ENCODE measurements around the gene TRIM5.
"Not testable (repeated sequence)": the region's sequence is repeated elsewhere in the genome, so short reads cannot be mapped to it uniquely, and the experiment has no call there.

The TRIM5 gene

DNA sequence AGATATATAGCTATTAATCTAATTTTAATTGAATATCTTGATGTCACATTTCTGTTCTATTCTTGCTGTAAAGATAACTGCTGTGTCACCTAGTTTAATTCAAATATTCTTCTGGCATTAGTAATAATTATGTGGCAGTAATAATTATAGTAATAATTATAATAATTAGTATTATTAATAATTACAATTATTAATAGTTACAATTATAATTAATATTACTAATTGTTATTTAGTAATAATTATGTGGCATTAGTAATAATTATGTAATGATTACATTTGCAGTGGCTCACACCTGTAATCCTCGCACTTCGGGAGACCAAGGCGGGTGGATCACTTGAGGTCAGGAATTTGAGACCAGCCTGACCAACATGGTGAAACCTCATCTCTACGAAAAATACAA is 1.6 kb upstream of the TRIM5 start:
- DNase-seq, result no peak

DNA sequence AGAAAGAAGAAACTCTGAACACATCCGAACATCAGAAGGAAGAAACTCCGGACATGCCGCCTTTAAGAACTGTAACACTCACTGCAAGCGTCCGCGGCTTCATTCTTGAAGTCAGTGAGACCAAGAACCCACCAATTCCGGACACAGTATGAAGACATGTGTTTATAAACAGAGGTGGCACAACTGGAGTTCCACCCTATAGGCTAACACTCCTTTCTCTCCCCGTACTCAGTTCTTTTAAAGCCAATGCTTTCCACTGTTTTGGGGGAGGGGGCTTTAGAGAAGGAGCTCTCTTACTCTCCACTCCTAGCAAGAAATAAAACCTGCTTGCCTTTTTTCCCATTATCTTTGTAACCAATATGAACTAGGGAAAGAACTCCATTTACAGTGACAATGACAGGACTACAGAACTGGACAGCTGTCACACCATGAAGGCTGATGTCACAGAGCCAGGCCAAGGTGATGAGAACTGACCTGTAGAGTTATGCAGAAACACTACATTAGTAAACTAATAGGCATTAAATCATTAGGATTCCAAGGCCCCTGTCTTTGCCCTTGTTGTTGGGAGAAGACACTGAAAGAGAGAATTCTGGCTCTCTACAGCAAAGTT is 733 bp downstream of the TRIM5 start:
- DNase-seq, result no peak

DNA sequence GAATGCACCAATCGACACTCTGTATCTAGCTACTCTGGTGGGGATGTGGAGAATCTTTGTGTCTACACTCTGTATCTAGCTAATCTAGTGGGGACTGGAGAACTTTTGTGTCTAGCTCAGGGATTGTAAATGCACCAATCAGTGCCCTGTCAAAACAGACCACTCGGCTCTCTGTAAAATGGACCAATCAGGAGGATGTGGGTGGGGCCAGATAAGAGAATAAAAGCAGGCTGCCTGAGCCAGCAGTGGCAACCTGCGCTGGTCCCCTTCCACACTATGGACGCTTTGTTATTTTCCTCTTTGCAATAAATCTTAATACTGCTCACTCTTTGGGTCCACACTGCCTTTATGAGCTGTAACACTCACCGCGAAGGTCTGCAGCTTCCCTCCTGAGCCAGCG is 1.3 kb downstream of the TRIM5 start:
- not testable (repeated sequence) for DNase-seq

DNA sequence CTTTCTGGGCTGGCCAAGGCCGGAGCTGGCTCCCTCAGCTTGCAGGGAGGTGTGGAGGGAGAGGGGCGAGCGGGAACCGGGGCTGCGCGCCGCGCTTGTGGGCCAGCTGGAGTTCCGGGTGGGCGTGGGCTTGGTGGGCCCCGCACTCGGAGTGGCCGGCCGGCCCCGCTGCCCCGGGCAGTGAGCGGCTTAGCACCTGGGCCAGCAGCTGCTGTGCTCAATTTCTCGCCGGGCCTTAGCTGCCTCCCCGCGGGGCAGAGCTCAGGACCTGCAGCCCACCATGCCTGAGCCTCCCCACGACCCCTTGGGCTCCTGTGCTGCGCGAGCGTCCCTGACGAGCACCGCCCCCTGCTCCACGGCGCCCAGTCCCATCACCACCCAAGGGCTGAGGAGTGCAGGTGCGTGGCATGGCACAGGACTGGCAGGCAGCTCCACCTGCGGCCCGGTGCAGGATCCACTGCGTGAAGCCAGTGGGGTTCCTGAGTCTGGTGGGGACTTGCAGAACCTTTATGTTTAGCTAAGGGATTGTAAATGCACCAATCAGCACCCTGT is 1.9 kb downstream of the TRIM5 start:
- DNase-seq, result not testable (repeated sequence)

DNA sequence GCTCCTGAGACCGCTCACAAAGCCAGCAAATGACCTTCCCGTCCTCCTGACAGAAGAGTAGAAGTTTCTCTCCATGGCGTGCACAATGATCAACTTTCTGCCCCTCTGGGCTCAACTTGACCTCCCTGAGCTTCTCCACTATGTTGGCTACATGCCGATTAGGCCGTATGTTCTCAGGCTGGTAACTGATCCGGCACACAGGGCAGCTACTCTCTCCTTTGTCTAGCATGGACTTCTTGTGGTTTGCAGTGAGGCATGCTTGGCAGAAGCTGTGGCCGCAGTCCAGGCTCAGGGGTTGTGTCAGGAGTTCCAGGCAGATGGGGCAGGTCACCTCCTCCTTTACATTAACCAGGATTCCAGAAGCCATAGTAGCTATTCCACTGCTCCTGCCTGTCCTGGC is 5.1 kb downstream of the TRIM5 start:
- no peak for DNase-seq

DNA sequence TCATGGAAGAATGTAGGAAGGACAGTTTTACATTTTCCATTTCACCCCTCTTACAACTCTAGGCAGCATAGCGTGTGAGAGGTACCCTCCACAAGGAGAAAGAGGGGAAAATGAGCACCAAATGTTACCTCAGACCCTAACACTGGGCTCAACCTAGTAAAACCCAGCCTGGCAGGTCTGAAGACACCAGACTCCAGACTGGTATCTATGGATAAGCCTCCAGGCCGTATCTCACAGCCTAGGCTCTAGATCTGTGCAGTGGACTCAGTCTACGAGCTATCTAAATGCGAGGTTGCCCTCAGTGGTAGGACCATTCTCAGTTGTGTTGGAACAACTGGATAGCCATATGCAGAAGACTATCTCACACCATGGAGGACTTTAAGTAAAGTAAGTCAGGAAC is 10.5 kb downstream of the TRIM5 start:
- no peak for DNase-seq

DNA sequence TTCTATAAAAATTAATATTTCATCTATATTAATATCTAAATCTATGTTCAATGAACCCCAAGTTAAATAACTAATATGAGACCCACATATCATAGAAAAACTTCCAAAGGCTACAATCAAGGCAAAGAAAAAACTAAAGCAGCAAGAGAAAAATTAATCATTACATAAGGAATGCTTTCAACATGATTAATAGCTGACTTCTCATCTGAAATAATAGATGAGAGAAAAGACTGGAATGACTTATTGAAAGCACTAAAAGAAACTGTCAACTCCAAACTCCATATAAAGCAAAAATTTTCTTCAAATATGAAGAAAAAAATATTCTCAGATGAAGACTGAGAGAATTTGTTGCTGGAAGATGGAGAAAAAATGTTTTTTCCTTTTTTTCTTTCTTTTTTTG is 13.0 kb downstream of the TRIM5 start:
- DNase-seq, result no peak

DNA sequence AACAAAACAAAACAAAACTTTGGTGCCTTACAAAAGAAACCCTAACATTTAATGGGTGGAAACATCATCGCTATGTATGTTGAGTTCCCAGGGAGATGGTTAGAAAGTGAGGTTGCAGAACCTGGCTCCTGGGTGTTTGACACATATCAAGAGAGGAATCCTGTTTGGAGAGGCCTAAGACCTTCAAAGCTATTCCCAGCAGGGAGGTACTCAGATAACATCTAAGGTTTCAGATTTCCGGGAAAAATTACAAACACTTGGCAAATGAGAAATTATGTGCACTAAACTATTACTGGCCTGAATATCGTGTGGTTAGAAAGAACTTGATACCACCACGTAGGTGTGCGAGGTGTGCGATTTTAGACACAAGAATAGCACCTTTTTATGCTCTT is 18.5 kb downstream of the TRIM5 start:
- DNase-seq, result no peak

DNA sequence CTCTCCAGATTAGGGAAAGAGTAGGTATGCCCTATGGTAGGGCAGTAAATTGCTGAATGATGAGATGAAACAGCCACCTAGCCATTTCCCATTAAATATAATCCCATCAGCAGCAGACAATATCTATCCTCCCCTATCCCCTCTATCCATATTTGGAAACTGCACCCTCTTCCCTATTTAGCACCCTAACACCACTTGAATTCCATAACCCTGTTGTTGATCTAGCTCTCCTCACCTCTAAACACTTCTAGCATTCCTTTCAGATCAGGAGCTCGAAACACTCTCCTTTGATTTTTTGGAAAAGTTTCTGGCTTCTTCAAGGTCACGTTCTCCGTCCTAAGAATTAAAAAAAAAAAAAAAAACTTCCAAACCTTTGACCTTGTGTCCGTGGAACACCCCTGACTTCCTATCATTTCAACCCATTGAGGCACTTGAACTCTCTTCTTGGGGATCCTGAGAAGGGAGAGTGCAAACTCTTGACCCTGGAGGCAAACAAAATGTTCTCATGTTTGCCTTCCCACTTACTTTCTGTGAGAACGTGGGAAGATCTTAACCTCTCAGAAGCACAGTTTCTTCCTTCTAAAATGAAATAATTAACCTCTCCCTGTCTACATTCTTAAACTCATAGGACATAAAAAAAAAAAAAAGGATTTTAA is 19.0 kb downstream of the TRIM5 start:
- no peak for DNase-seq

DNA sequence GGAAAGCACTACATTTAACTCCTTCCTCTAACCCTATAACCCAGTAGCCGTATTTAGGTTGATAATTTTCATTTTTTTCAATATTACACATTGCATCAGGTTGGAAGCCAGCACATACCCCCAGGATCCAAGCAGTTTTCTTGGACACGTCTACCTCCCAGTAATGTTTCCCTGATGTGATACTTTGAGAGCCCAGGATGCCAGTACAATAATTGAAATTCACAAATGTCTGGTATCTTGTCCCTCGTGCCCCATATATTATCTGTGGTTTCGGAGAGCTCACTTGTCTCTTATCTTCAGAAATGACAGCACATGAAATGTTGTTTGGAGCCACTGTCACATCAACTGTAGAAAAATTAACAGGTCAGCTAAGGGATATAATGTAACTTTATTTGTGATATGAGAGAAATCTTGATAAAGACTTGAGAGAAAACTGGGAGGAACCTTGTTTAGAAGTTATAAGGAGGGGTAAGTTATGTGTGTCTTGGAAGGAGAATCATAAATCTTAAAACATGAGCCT is 19.8 kb downstream of the TRIM5 start:
- DNase-seq, result no peak

DNA sequence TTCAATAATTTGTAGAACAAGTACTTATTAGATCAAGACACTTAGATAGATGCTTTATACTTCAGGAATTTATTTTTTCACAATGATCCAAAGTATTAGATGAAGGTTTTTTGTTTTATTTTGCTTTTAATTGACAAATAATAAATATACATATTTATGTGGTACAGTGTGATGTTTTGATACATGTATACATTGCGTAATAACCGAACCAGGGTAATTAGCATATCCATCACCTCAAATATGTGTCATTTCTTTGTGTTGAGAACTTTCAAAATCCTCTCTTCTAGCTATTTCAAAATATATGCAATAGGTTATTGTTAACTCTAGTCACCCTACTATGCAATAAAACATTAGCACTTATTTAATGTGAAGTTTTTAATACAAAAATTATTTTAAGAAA is 21.4 kb downstream of the TRIM5 start:
- DNase-seq, result no peak

DNA sequence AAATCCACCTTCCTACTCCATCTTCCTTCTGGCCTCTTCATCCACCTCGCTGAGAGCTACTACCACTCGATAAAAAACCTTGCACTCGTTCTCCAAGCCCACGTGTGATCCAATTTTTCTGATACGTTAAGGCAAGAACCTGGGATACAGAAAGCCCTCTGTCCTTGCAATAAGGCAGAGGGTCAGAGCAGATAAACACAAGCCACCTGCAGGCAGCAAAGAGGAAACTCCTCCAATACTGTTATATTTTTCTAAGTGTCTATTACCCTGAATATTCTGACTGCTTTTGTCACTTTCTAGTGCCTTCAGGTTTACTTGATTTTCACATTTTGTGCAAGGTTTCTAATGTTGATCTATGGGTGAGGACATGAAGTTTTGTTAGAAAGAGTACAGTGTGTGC is 26.6 kb downstream of the TRIM5 start:
- DNase-seq, result no peak

DNA sequence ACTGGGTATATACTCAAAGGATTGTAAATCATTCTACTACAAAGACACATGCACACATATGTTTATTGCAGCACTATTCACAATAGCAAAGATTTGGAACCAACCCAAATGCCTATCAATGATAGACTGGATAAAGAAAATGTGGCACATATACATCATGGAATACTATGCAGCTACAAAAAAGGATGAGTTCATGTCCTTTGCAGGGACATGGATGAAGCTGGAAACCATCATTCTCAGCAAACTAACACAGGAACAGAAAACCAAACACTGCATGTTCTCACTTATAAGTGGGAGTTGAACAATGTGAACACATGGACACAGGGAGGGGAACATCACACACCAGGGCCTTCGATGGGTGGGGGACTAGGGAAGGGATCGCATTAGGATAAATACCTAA is 27.9 kb downstream of the TRIM5 start:
- not testable (repeated sequence) for DNase-seq

DNA sequence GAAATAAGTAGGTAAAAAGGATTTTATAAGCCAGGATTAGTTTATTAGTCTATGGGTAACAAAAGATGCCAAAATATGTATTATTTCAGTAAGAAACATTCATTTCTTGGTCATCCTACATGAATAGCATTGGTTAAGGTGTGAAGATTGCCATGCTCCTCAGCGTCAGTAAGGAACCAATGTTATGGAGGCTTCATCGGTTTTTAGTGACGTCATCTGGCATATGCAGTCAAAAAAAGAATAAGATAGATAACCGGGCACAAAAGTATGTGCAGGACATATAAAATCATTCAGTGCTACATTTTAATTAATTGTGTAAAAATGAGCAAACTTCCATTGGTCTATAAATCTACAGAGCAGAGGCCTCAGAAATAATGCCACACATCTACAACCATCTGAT is 29.4 kb downstream of the TRIM5 start:
- DNase-seq, result no peak

DNA sequence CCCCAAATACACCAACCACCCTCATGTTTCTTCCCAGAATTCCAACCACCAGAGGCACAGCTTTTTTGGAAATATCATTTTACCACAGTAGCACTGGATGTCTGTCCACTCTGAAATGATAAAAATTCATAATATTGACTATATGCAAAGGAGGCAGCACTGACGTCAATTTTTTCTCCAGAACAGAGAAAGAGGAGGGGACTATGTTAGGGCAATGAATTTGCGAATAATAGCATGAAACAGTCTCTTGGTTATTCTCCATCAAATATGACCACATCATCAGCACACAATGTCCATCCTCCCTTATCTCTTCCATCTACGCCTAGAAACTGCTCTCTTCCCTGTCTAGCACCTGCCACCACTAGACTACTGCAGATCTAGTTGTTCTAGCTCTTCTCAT is 38.7 kb downstream of the TRIM5 start:
- DNase-seq, result no peak

DNA sequence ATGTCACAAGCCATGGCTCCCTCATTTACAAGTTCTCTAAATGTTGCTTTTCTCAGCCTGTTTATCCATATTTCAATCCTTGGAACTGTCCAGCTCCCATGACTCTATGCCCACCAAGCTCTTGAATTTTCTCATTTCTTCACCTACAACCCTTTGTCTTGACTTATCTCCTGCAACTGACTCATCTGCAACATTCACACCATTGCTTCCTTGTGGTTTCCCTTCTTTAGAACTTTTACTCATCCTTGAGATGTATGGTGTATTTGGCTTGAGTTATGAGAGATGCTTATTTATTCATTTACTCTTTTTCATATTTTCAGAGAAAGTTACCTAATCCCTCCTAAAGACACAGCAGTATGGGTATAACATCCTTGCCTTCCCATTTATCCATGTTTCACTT is 41.3 kb downstream of the TRIM5 start:
- DNase-seq, result no peak

DNA sequence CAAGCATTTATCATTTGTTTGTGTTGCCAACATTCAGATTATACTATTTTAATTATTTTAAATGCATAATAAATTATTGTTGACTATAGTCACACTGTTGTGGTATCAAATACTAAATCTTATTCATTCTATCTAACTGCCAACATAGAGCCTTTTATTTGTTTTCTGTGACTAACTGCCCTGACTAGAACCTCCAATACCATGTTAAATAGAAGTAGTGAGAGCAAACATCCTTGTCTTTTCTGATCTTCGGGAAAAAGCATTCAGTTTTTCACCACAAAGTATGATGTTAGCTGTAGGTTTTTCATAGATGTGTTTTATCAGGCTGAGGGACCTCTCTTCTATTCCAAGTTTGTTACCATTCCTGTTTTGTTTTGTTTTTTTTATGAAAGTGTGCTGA is 44.9 kb downstream of the TRIM5 start:
- DNase-seq, result no peak

DNA sequence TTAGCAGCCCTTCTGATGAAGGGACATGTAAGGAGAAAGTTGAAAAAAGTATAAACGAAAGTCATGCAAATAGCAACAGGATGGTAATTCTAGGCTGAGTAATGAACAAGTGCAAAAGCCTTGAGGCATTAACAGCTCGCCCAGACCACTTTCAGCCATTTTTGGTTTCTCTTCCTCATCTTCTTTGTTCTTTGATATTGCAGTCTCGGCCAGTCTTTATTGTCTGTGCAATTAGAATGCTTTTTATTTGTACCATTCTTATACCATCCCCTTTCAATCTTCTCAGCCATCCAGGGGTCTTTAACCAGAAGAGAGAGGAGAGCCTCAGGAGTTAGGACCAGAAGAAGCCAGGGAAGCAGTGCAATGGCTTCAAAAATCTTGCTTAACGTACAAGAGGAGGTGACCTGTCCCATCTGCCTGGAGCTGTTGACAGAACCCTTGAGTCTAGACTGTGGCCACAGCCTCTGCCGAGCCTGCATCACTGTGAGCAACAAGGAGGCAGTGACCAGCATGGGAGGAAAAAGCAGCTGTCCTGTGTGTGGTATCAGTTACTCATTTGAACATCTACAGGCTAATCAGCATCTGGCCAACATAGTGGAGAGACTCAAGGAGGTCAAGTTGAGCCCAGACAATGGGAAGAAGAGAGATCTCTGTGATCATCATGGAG is 52.8 kb downstream of the TRIM5 start:
- no peak for DNase-seq

DNA sequence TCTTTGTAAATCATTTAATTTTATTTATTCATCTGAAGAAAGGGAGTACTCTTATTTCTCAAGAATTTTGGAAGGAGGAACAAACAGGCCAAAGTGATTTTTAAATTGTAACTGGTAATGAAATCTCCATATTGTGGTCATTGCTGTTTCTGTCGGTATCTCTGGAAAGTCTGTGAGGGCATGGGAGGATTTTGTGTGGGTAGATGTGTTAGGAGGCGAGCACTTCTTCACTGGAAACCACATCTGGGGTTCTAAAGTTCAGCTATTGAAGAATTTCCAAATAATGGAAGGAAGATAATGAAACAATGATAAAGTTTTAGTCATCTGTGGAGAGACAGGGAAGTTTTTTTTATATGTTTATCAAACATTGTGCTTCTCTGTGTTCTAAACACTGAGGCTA is 53.5 kb downstream of the TRIM5 start:
- no peak for DNase-seq

DNA sequence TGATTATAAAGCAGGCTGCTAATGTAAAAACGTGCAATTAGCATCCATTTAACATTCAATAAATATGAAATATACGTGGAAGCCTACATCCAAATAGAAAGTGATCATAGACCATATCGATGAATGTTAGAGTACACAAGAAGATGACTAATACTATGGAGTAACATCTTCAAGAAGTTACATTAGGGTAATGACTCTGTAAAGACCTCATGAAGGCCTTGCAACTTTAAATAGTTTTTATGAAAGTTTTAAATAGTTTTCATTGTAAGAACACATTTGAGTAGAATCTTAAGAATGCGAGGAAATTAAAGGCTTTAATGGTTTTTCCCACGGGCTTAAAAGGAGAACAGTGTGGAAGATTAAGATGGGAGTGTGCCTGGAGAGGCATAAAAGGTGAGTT is 58.7 kb downstream of the TRIM5 start:
- DNase-seq, result no peak

DNA sequence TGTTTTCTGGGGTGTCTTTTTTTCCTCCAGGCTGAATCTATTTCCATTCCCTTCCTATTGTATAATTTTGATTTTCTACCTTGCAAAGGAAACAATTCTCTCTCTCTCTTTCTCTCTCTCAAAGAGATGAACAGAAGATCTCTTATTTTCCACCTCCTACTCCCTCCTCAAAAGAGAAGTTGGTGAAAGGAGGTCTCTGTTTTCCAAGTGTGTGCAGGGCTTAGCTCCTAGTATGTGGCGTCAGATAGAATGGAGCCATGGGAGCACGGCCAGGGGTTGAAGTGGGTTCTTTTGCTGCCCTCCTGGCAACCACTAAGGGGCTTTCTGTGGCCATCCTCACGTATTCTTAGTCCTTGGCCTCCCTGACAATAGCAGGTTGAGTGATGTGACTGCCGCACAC is 59.6 kb downstream of the TRIM5 start:
- DNase-seq, result no peak

DNA sequence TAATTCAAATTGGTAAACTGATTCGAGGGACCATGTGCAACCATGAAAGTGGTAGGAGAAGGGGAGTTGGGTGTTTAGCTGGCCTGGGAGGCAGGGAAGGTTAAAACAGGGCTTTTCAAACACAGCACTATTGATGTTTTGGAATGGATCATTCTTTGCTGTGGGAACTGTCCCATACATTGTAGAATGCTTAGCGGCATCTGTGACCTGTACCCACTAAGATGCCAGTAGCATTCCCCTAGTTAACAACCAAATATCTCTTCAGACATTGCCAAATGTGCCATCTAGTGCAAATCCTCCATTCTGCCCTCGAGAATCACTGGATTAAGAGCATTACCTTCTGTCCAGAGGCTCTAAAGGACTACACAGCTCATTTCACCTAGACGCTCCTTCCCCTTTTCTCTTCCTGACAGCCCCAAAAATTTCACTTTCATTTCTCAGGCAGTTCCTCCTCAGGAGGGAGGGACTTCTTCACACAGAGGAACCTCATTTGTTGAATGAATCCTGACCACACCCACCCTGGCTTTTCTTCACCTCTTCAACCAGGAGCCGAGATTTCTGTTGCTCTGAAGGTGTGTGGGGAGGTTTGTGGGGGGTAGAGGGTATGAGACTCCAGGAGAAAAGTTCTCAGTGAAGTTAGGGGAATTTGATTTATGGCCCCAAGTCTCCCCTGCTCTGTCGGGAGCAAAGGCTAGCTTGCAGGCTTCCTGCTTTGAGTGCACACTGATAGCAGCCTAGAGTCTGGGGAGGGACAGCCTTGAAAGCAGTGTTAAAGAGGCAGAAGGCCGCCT is 60.2 kb downstream of the TRIM5 start, which contains the start of gene TRIM34:
Gene TRIM34, plus strand, starts transcription at position 513 of the 791 bp plus-strand sequence. CDS start 7,331 bp downstream, outside the sequence.
- no peak for DNase-seq

DNA sequence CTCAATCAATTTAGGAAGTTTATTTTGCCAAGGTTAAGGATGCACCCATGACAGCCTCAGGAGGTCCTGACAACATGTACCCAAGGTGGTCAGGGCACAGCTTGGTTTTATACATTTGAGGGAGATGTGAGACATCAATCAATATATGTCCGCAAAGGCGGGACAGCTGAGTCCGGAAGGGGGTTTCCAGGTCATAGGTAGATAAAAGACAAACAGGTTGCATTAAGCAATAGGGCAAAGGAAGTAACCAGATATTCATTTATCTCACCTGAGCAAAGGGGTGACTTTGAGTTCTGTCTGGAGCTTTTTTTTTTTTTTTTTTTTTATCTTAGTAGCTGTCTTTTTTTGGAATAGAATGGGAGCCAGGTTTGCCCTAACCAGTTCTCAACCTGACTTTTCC is 62.1 kb downstream of the TRIM5 start:
- DNase-seq, result no peak

Measured in NCI-H2171 (cell line).